Caco-2 (cell line): ENCODE results near the gene FCRL2. TPM values are rescaled to one million over a fixed set of nuclear protein-coding genes. Genes with fewer than 3 reads are reported as not detected.

Source experiments
- BruUV-seq: library from RNA; stranded (reverse); fragments of 400-500 nt; replicated peaks from 2 replicates; lab custom pipeline; 2021; lab: Mats Ljungman, UMichigan
- CTCF ChIA-PET: fragments of 300-600 bp; sonication (Branson Sonifier 250); formaldehyde crosslinking; loops from one replicate; lab custom pipeline; 2022; ENCODE audit warnings: antibody characterized with exemption; lab: Charles Lee
- POLR2A ChIA-PET: fragments of 300-600 bp; sonication (Branson Sonifier 250); formaldehyde crosslinking; loops from one replicate; lab custom pipeline; 2022; ENCODE audit warnings: antibody characterized with exemption; lab: Charles Lee
- DNase-seq, 2 experiments: peaks; one replicate each; pipeline versions ENCODE4 v3.0.0 to v3.0.0-alpha.2; 2020 to 2022
- H3K27me3 ChIP-seq: replicated peaks from 2 replicates; pipeline ENCODE4 v1.6.0; 2011; ENCODE audit warnings: low read length; ENCODE audit not compliant: control insufficient read depth, insufficient read depth
- H3K36me3 ChIP-seq: 2 replicates; pipeline ENCODE4 v1.5.1; 2011; ENCODE audit warnings: low read length; ENCODE audit not compliant: control insufficient read depth, insufficient read depth
- H3K4me1 ChIP-seq: fragments of 250-450 bp; sonication (Bioruptor Pico); 2 replicates; pipeline ENCODE4 v1.5.1; 2020; ENCODE audit warnings: mild to moderate bottlenecking
- H3K4me3 ChIP-seq: 2 replicates; pipeline ENCODE4 v1.5.1; 2011; ENCODE audit warnings: low read depth, mild to moderate bottlenecking, control low read depth, low read length
- H3K9me3 ChIP-seq: fragments of 250-450 bp; sonication (Bioruptor Pico); 2 replicates; pipeline ENCODE4 v1.5.1; 2020; ENCODE audit warnings: mild to moderate bottlenecking, moderate library complexity
- H3K27ac Mint-ChIP-seq: one replicate; pipeline ENCODE4 v1.8.0; 2022; ENCODE audit warnings: mixed read lengths; ENCODE audit not compliant: unreplicated experiment
- H3K27me3 Mint-ChIP-seq: one replicate; pipeline ENCODE4 v1.8.0; 2022; ENCODE audit warnings: mixed read lengths; ENCODE audit not compliant: insufficient read depth, unreplicated experiment
- H3K36me3 Mint-ChIP-seq: one replicate; pipeline ENCODE4 v1.8.0; 2022; ENCODE audit warnings: mild to moderate bottlenecking, mixed read lengths; ENCODE audit not compliant: insufficient read depth, unreplicated experiment
- H3K4me1 Mint-ChIP-seq: one replicate; pipeline ENCODE4 v1.8.0; 2022; ENCODE audit warnings: low read depth, mixed read lengths; ENCODE audit not compliant: unreplicated experiment
- H3K4me3 Mint-ChIP-seq: one replicate; pipeline ENCODE4 v1.8.0; 2022; ENCODE audit warnings: mild to moderate bottlenecking, moderate library complexity, mixed read lengths; ENCODE audit not compliant: unreplicated experiment
- H3K9me3 Mint-ChIP-seq: one replicate; pipeline ENCODE4 v1.8.0; 2022; ENCODE audit warnings: mixed read lengths; ENCODE audit not compliant: unreplicated experiment
- intact Hi-C: fragments of 100-400 bp; cut with micrococcal nuclease; formaldehyde crosslinking; loops from one replicate; pipeline ENCODE4 v1.10.0; 2022; ENCODE audit not compliant: unreplicated experiment
- total RNA-seq: library from RNA; stranded (reverse); gene quantifications from 2 replicates; pipeline ENCODE4 v1.2.3, GENCODE V29; 2022
- TF ChIP-seq, protein P1 (sequence below), 2 experiments: fragments of 200-600 bp in 1 of 2; IDR thresholded peaks; 1 replicate in 1 of 2; 2 replicates in 1 of 2; pipeline versions ENCODE4 v1.5.1 to v1.8.0; 2011 to 2022; ENCODE audit warnings: antibody characterized with exemption in 1 of 2, control low read depth in 1 of 2, inconsistent platforms in 1 of 2, low read depth in 1 of 2, low read length in 1 of 2, mild to moderate bottlenecking in 1 of 2, moderate library complexity in 1 of 2; ENCODE audit not compliant: insufficient read depth in 1 of 2, severe bottlenecking in 1 of 2, unreplicated experiment in 1 of 2

Gene FCRL2
- total RNA-seq, 1 experiment from 2014 or later: not detected

DNA sequence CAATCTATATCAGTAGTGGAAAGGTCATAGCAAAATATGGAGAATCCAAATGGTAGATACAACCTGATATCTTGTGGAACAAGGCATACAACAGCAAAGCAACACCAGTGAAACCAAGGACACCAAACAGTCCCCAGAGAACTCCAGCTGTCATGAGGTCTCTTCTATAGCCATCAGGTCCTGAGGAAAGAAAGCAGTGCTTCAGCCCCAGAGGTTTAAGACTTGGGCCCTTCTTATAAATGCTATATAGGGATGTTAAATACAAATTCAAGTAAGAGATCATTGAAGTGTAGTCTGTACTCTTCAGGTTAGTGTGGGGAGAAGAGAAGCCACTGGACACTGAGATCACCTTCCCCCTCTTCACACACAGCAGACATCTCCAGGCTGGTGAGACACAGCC is 10.1 kb downstream of the FCRL2 start:
- POLR2A ChIA-PET: no interaction called here
- Mint-ChIP-seq H3K36me3 (no peaks in the 10 kb centered on the region), H3K27me3 (peaks cover 16% of the 10 kb centered on the region), H3K4me1 (no peaks in the 10 kb centered on the region), H3K4me3 (no peak overlapping the region), H3K27ac (no peak overlapping the region), H3K9me3 (no peaks in the 10 kb centered on the region)
- CTCF ChIA-PET: no interaction called here
- Histone ChIP-seq H3K4me1 (no peaks in the 10 kb centered on the region), H3K4me3 (no peak overlapping the region), H3K9me3 (no peaks in the 10 kb centered on the region), H3K36me3 (no peaks in the 10 kb centered on the region), H3K27me3 (no peaks in the 10 kb centered on the region; the same call in 1 of the 2 replicates)
- intact Hi-C loops: no loop called here
- TF ChIP-seq, protein P1, sequence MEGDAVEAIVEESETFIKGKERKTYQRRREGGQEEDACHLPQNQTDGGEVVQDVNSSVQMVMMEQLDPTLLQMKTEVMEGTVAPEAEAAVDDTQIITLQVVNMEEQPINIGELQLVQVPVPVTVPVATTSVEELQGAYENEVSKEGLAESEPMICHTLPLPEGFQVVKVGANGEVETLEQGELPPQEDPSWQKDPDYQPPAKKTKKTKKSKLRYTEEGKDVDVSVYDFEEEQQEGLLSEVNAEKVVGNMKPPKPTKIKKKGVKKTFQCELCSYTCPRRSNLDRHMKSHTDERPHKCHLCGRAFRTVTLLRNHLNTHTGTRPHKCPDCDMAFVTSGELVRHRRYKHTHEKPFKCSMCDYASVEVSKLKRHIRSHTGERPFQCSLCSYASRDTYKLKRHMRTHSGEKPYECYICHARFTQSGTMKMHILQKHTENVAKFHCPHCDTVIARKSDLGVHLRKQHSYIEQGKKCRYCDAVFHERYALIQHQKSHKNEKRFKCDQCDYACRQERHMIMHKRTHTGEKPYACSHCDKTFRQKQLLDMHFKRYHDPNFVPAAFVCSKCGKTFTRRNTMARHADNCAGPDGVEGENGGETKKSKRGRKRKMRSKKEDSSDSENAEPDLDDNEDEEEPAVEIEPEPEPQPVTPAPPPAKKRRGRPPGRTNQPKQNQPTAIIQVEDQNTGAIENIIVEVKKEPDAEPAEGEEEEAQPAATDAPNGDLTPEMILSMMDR (IDR thresholded peaks at IDR 0.05; ENCODE audit: insufficient read depth in 1 of 2, low read depth in 1 of 2, low read length in 1 of 2, severe bottlenecking in 1 of 2, unreplicated experiment in 1 of 2): no peak
- no peak for DNase-seq
- no TSS peak for BruUV-seq

DNA sequence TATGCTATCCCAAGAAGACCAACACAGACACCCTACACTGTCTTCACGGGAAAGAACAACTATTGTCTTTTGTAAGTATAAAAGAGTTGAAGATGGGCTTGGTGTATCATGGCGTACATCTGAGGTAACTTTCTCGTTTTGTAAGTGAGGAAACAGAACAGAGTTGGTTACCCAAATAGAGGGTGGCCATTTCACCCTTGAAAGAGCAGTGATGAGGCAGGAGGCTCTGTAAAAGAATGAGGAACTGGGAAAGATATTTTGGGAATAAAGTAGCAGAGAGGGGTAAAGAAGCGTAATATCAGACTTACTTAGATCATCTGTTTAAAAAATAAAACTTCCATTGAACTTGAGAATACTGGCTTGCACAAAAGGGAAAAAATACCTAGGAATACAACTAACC is 18.9 kb downstream of the FCRL2 start:
- no peak for DNase-seq
- Histone ChIP-seq H3K9me3 (no peaks in the 10 kb centered on the region), H3K4me1 (no peaks in the 10 kb centered on the region), H3K36me3 (no peaks in the 10 kb centered on the region), H3K27me3 (no peaks in the 10 kb centered on the region), H3K4me3 (no peak overlapping the region)
- CTCF ChIA-PET: no interaction called here
- TF ChIP-seq, protein P1 (IDR thresholded peaks at IDR 0.05; ENCODE audit: insufficient read depth in 1 of 2, low read depth in 1 of 2, low read length in 1 of 2, severe bottlenecking in 1 of 2, unreplicated experiment in 1 of 2): no peak
- Mint-ChIP-seq H3K27me3 (no peaks in the 10 kb centered on the region), H3K27ac (no peak overlapping the region), H3K4me1 (no peaks in the 10 kb centered on the region), H3K9me3 (peaks cover 9% of the 10 kb centered on the region), H3K4me3 (no peak overlapping the region), H3K36me3 (no peaks in the 10 kb centered on the region)
- POLR2A ChIA-PET: no interaction called here
- intact Hi-C loops: no loop called here
- no TSS peak for BruUV-seq

DNA sequence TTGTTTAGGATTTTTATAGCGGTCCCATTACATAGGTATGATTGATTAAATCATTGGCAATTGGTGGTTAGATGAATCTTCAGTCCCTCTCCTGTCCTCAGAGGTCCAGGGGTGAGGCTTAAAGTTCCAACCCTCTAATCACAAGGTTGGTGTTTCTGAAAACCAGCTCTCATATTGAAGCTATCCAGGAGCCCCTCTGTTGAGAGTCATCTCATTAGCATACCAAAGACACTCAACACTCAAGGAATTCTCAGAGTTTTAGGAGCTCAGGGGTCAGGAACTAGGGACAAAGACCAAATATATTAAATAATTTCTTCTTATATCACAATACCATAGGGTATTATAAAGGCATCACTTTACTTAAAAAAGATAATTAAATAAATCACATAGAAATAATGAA is 23.3 kb downstream of the FCRL2 start:
- H3K4me3 Mint-ChIP-seq: no peak overlapping the region
- no TSS peak for BruUV-seq
- intact Hi-C loops: no loop called here
- TF ChIP-seq, protein P1 (IDR thresholded peaks at IDR 0.05; ENCODE audit: insufficient read depth in 1 of 2, low read depth in 1 of 2, low read length in 1 of 2, severe bottlenecking in 1 of 2, unreplicated experiment in 1 of 2): no peak
- no peak overlapping the region for H3K4me3 ChIP-seq
- POLR2A ChIA-PET: no interaction called here
- no peaks in the 10 kb centered on the region for H3K36me3 Mint-ChIP-seq
- no peaks in the 10 kb centered on the region for H3K9me3 ChIP-seq
- no peaks in the 10 kb centered on the region for H3K4me1 ChIP-seq
- CTCF ChIA-PET: no interaction called here
- H3K27me3 Mint-ChIP-seq: peaks cover 4% of the 10 kb centered on the region
- H3K36me3 ChIP-seq: no peaks in the 10 kb centered on the region
- H3K4me1 Mint-ChIP-seq: no peaks in the 10 kb centered on the region
- no peak for DNase-seq
- no peak overlapping the region for H3K27ac Mint-ChIP-seq
- H3K27me3 ChIP-seq: no peaks in the 10 kb centered on the region
- H3K9me3 Mint-ChIP-seq: peaks cover under 1% of the 10 kb centered on the region
